ENCODE data around the gene CHN1.
A peak's percentile ranks its signal among the peaks of the same experiment; 100 is the strongest.

Gene CHN1

GRCh38 chr2:175004980-175005732 is at the start of gene CHN1:
TSS of gene CHN1 (minus strand) at chr2:175005381. CDS start at chr2:175004912, 469 bp downstream.
- DNase-seq, result peak; percentile 59

- DNase-seq, result no peak
Measured at GRCh38 chr2:175054340-175054739, 49.2 kb upstream of the CHN1 start.

GRCh38 chr2:175049661-175050060 is 44.5 kb upstream of the CHN1 start:
- DNase-seq, result no peak

- DNase-seq, result no peak
Measured at GRCh38 chr2:175048275-175048674, 43.1 kb upstream of the CHN1 start.

- DNase-seq, result no peak
Measured at GRCh38 chr2:175039490-175039889, 34.3 kb upstream of the CHN1 start.

- no peak for DNase-seq
Measured at GRCh38 chr2:175039031-175039430, 33.9 kb upstream of the CHN1 start.

- DNase-seq, result no peak
Measured at GRCh38 chr2:175037941-175038340, 32.8 kb upstream of the CHN1 start.

GRCh38 chr2:175036582-175037018 is 31.4 kb upstream of the CHN1 start:
- DNase-seq, result peak; percentile 49

GRCh38 chr2:175035806-175036205 is 30.6 kb upstream of the CHN1 start:
- DNase-seq, result no peak

- no peak for DNase-seq
Measured at GRCh38 chr2:175034716-175035115, 29.5 kb upstream of the CHN1 start.

GRCh38 chr2:175030380-175031271 is 25.4 kb upstream of the CHN1 start:
- no peak for DNase-seq

GRCh38 chr2:175027755-175028154 is 22.6 kb upstream of the CHN1 start:
- DNase-seq, result no peak

GRCh38 chr2:175026385-175026784 is 21.2 kb upstream of the CHN1 start:
- DNase-seq, result no peak

- no peak for DNase-seq
Measured at GRCh38 chr2:175025946-175026345, 20.8 kb upstream of the CHN1 start.

GRCh38 chr2:175025233-175025632 is 20.1 kb upstream of the CHN1 start:
- no peak for DNase-seq

- no peak for DNase-seq
Measured at GRCh38 chr2:175022923-175023322, 17.7 kb upstream of the CHN1 start.

- no peak for DNase-seq
Measured at GRCh38 chr2:175019566-175020327, 14.6 kb upstream of the CHN1 start.

- no peak for DNase-seq
Measured at GRCh38 chr2:175017618-175018414, 12.6 kb upstream of the CHN1 start.

GRCh38 chr2:175015340-175015739 is 10.2 kb upstream of the CHN1 start:
- DNase-seq, result no peak

- DNase-seq, result no peak
Measured at GRCh38 chr2:175012516-175012915, 7.3 kb upstream of the CHN1 start.

GRCh38 chr2:175011505-175011904 is 6.3 kb upstream of the CHN1 start:
- DNase-seq, result no peak

- no peak for DNase-seq
Measured at GRCh38 chr2:175010848-175011254, 5.7 kb upstream of the CHN1 start.
